Glutamatergic neuron (in vitro differentiated cells): ENCODE data around the gene C5orf58. TPM values are rescaled to one million over a fixed set of nuclear protein-coding genes. Genes with fewer than 3 reads are reported as not detected.

Experiments
- DNase-seq: peaks from one replicate; pipeline ENCODE4 v3.0.0; 2022
- H3K27ac Mint-ChIP-seq: one replicate; pipeline ENCODE4 v1.8.0; 2020; ENCODE audit warnings: mild to moderate bottlenecking, mixed read lengths, inconsistent platforms; ENCODE audit not compliant: unreplicated experiment
- H3K27me3 Mint-ChIP-seq: one replicate; pipeline ENCODE4 v1.8.0; 2020; ENCODE audit warnings: mild to moderate bottlenecking, moderate library complexity, mixed read lengths, inconsistent platforms; ENCODE audit not compliant: unreplicated experiment
- H3K36me3 Mint-ChIP-seq: one replicate; pipeline ENCODE4 v1.8.0; 2020; ENCODE audit warnings: mild to moderate bottlenecking, mixed read lengths, inconsistent platforms; ENCODE audit not compliant: unreplicated experiment
- H3K4me1 Mint-ChIP-seq: one replicate; pipeline ENCODE4 v1.8.0; 2020; ENCODE audit warnings: mild to moderate bottlenecking, low read depth, mixed read lengths, inconsistent platforms; ENCODE audit not compliant: unreplicated experiment
- H3K4me3 Mint-ChIP-seq: one replicate; pipeline ENCODE4 v1.8.0; 2020; ENCODE audit warnings: mild to moderate bottlenecking, mixed read lengths, inconsistent platforms; ENCODE audit not compliant: unreplicated experiment
- H3K9me3 Mint-ChIP-seq: one replicate; pipeline ENCODE4 v1.8.0; 2020; ENCODE audit warnings: mild to moderate bottlenecking, moderate library complexity, mixed read lengths, inconsistent platforms; ENCODE audit not compliant: unreplicated experiment
- total RNA-seq: library from RNA; stranded (reverse); fragmentation: NEBNext Ultra II Directional; extraction: Animal tissue kit (Norgen Biotek cat#: 25700); gene quantifications from one replicate; pipeline ENCODE4 v1.2.1, GENCODE V29; 2021; ENCODE audit not compliant: unreplicated experiment
- TF ChIP-seq, protein P1 (sequence below): fragments of 200-600 bp; sonication (generic); IDR thresholded peaks from one replicate; pipeline ENCODE4 v1.5.0; 2021; ENCODE audit not compliant: partially characterized antibody, unreplicated experiment

Gene C5orf58
- total RNA-seq, 1 donor from 2014 or later: not detected

GRCh38 chr5:170252109-170252508, 19.3 kb downstream of the C5orf58 start:
- Mint-ChIP-seq H3K27ac (no peak overlapping the region), H3K4me1 (peaks cover 15% of the 10 kb centered on the region), H3K4me3 (no peak overlapping the region), H3K27me3 (no peaks in the 10 kb centered on the region), H3K9me3 (no peaks in the 10 kb centered on the region), H3K36me3 (no peaks in the 10 kb centered on the region)
- TF ChIP-seq, protein P1, sequence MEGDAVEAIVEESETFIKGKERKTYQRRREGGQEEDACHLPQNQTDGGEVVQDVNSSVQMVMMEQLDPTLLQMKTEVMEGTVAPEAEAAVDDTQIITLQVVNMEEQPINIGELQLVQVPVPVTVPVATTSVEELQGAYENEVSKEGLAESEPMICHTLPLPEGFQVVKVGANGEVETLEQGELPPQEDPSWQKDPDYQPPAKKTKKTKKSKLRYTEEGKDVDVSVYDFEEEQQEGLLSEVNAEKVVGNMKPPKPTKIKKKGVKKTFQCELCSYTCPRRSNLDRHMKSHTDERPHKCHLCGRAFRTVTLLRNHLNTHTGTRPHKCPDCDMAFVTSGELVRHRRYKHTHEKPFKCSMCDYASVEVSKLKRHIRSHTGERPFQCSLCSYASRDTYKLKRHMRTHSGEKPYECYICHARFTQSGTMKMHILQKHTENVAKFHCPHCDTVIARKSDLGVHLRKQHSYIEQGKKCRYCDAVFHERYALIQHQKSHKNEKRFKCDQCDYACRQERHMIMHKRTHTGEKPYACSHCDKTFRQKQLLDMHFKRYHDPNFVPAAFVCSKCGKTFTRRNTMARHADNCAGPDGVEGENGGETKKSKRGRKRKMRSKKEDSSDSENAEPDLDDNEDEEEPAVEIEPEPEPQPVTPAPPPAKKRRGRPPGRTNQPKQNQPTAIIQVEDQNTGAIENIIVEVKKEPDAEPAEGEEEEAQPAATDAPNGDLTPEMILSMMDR: no peak
- no peak for DNase-seq

- Mint-ChIP-seq H3K27ac (no peak overlapping the region), H3K4me3 (no peak overlapping the region), H3K27me3 (no peaks in the 10 kb centered on the region), H3K9me3 (no peaks in the 10 kb centered on the region), H3K4me1 (peaks cover 18% of the 10 kb centered on the region), H3K36me3 (no peaks in the 10 kb centered on the region)
- no peak for DNase-seq
- TF ChIP-seq, protein P1: no peak
Observed at GRCh38 chr5:170252720-170253350, 20.1 kb downstream of the C5orf58 start.

DNA sequence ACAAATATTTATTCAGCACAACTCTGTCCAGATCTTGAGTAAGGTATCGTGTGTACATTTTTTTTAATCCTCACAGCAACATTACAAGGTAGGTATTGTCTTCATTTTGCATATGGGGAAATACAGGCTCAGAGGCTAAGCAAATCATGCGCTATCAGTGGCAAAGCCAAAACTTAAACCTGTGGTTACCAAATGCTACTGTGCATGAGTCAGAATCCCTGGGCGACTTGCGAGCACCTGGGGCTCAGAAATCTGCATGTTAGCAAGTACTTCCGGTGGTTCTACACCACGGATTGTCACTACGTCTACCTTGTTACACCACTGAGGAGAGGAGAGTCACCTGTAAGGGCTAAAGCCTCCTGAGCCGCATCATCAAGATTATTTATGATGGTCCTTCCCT, 21.3 kb downstream of the C5orf58 start:
- H3K27ac Mint-ChIP-seq: no peak overlapping the region
- DNase-seq: no peak
- H3K36me3 Mint-ChIP-seq: no peaks in the 10 kb centered on the region
- no peak overlapping the region for H3K4me3 Mint-ChIP-seq
- H3K27me3 Mint-ChIP-seq: no peaks in the 10 kb centered on the region
- peaks cover 18% of the 10 kb centered on the region for H3K4me1 Mint-ChIP-seq
- TF ChIP-seq, protein P1: no peak
- no peaks in the 10 kb centered on the region for H3K9me3 Mint-ChIP-seq

DNA sequence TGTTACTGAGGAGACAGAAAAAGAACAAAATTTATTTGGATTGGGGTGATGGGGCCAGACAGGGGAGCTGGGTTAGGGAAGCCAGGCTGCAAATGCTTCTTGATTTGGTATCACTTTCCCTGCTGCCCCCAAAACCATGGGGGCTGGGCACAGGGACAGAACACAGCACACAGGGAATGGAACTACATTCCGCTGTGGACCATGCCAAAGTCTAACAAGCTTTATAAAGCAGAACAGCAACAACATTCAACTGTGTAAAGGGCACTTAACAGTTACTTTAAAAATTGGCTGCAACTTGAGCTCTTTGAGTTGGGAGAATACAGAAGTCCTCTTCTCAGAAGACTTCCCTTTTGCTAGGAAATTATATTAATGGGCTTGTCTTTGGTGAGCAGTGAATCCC, 23.8 kb downstream of the C5orf58 start:
- Mint-ChIP-seq H3K4me3 (no peak overlapping the region), H3K9me3 (peaks cover 2% of the 10 kb centered on the region), H3K4me1 (peaks cover 22% of the 10 kb centered on the region), H3K36me3 (no peaks in the 10 kb centered on the region), H3K27ac (no peak overlapping the region), H3K27me3 (peaks cover 3% of the 10 kb centered on the region)
- no peak for DNase-seq
- TF ChIP-seq, protein P1: no peak

DNA sequence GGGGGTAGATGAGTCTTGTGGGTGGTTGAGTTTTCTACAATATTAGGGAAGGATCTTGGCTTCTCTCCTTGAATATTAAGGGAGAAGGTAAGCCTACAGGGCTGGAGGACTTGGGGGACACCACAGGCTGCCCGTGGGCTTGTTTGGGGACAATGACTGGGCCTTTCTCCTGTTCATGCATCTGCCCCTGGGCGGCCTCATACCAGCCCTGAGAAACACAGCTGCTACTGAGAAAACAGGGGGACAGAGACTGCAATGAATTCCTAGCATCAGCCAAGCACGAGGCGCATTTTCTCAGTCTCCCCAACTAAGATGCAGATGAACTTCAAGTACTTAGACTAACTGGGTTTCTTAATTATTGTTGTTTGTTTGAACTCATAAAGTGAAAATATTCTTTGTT, 24.6 kb downstream of the C5orf58 start:
- Mint-ChIP-seq H3K4me1 (peaks cover 30% of the 10 kb centered on the region), H3K27ac (no peak overlapping the region), H3K36me3 (no peaks in the 10 kb centered on the region), H3K4me3 (no peak overlapping the region), H3K27me3 (peaks cover 4% of the 10 kb centered on the region), H3K9me3 (peaks cover 5% of the 10 kb centered on the region)
- no peak for DNase-seq
- TF ChIP-seq, protein P1: no peak
